Lung (tissue), 16 donors: ENCODE data around the gene SLITRK3. TPM values are rescaled to one million over a fixed set of nuclear protein-coding genes. Genes with fewer than 3 reads are reported as not detected.
A peak's percentile ranks its signal among the peaks of the same experiment; 100 is the strongest.

ENCODE experiments used
- ATAC-seq: fragments of 200-7000 bp; cut with Tn5 transposase; one replicate; pipeline ENCODE4 v1.9.1; 2020; ENCODE audit warnings: moderate number of reproducible peaks; ENCODE audit not compliant: insufficient read depth, low FRiP score
- DNase-seq, 3 donors: peaks; one replicate each; pipeline ENCODE4 v3.0.0-alpha.2; 2013 to 2017
- H3K27ac ChIP-seq, 2 donors: one replicate each; pipeline ENCODE4 v1.5.1; 2013; ENCODE audit warnings: mild to moderate bottlenecking in 2 of 2, moderate library complexity in 2 of 2, control low read depth in 1 of 2, inconsistent platforms in 1 of 2, low read depth in 1 of 2, low read length in 1 of 2
- H3K27me3 ChIP-seq, 3 donors: one replicate each; pipeline ENCODE4 v1.5.1; 2013; ENCODE audit warnings: low read length in 2 of 3; ENCODE audit not compliant: control insufficient read depth in 3 of 3, insufficient read depth in 3 of 3
- H3K36me3 ChIP-seq, 4 donors: one replicate each; pipeline ENCODE4 v1.5.1; 2013; ENCODE audit warnings: low read length in 4 of 4, mild to moderate bottlenecking in 1 of 4, moderate library complexity in 1 of 4; ENCODE audit not compliant: control insufficient read depth in 4 of 4, insufficient read depth in 4 of 4
- H3K4me1 ChIP-seq, 5 donors: one replicate each; pipeline ENCODE4 v1.5.1; 2013; ENCODE audit warnings: low read length in 5 of 5, mild to moderate bottlenecking in 2 of 5, moderate library complexity in 1 of 5; ENCODE audit not compliant: control insufficient read depth in 5 of 5, insufficient read depth in 5 of 5
- H3K4me3 ChIP-seq: one replicate; pipeline ENCODE4 v1.5.1; 2013; ENCODE audit warnings: mild to moderate bottlenecking, control low read depth, moderate library complexity
- H3K9ac ChIP-seq, 2 donors: one replicate each; pipeline ENCODE4 v1.5.1; 2013; ENCODE audit warnings: low read length in 2 of 2, control low read depth in 1 of 2; ENCODE audit not compliant: insufficient read depth in 1 of 2
- H3K9me3 ChIP-seq, 4 donors: one replicate each; pipeline ENCODE4 v1.5.1; 2013; ENCODE audit warnings: low read length in 3 of 4, mild to moderate bottlenecking in 1 of 4, moderate library complexity in 1 of 4; ENCODE audit not compliant: control insufficient read depth in 4 of 4, insufficient read depth in 3 of 4
- CTCF ChIP-seq: IDR thresholded peaks from 2 replicates; pipeline ENCODE4 v1.5.1; 2012; ENCODE audit warnings: mild to moderate bottlenecking; ENCODE audit errors: control extremely low read depth, extremely low read depth
- WGBS, 2 donors: extraction: QIAGEN DNeasy Blood & Tissue Kit; methylation state at CpG; one replicate each; pipeline ENCODE4 v1.1.7; 2013; 5-methylcytosine and 5-hydroxymethylcytosine counted together
- long read RNA-seq, 5 donors: transcript quantifications; one replicate each; lab custom pipeline, GENCODE V29; 2026
- polyA plus RNA-seq, 2 donors: library from polyadenylated mRNA; stranded (reverse); fragments of 200-250 nt; gene quantifications; one replicate each; pipeline ENCODE4 v1.2.1, GENCODE V29; 2013
- total RNA-seq, 2 donors: library from RNA; depleted of rRNA in 1 of 2; stranded (reverse); fragments of >200 nt in 1 of 2; gene quantifications; one replicate each; pipeline ENCODE4 v1.2.1, GENCODE V29; 2014 to 2021
- donor health status: control.
- donor health status: control.
- donor health status: Bipolar disorder and iron deficiency.
- donor health status: healthy.
- donor health status: DM: yes; HTN: yes; CAD: no.

The SLITRK3 gene
- total RNA-seq (under 1 TPM; 0.28 to 0.68 TPM), polyA plus RNA-seq (under 1 TPM in 1 of 2 donors, not detected in 1; 0.02 TPM)
- long read RNA-seq, donor 1, result 0 reads
- long read RNA-seq, donor 2, result 0 reads
- long read RNA-seq, donor 3, result 0 reads
- long read RNA-seq, donor 4, result 0 reads
- long read RNA-seq, donor 5, result 0 reads

GRCh38 chr3:165195640-165196576 lies at the start of gene SLITRK3:
TSS of gene SLITRK3 (minus strand) at chr3:165196384. CDS start at chr3:165190830, 5,554 bp downstream.
- peaks cover 5 to 88% (median 81%) of the 10 kb centered on the region in 3 donors for H3K27me3 ChIP-seq
- DNase-seq (peak; percentile 15 to 42 (median 32)), ATAC-seq (no peak)
- peak within 1 kb of the TSS in 1 of 2 donors; percentile 42 for H3K9ac ChIP-seq
- no peaks in the 10 kb centered on the region for H3K36me3 ChIP-seq
- WGBS, 2 donors, result 3 to 4% methylated on average over 43 of the region's 43 CpGs
- no peak for TF ChIP-seq CTCF
- H3K27ac ChIP-seq, result no peak within 1 kb of the TSS
- no peak within 1 kb of the TSS for H3K4me3 ChIP-seq
- H3K4me1 ChIP-seq, result peaks cover 3 to 33% (median 15%) of the 10 kb centered on the region in 5 donors
- H3K9me3 ChIP-seq, result peaks cover 0 to 2% (median 0%) of the 10 kb centered on the region in 4 donors

- no peaks in the 10 kb centered on the region for H3K4me1 ChIP-seq
- DNase-seq (no peak), ATAC-seq (no peak)
- H3K27ac ChIP-seq, result no peak overlapping the region
- no peak overlapping the region for H3K9ac ChIP-seq
- H3K36me3 ChIP-seq, result no peaks in the 10 kb centered on the region
- no peak for TF ChIP-seq CTCF
- H3K9me3 ChIP-seq, result no peaks in the 10 kb centered on the region
- no peaks in the 10 kb centered on the region for H3K27me3 ChIP-seq
- no peak overlapping the region for H3K4me3 ChIP-seq
Observed at GRCh38 chr3:165243597-165243996, 47.4 kb upstream of the SLITRK3 start.

GRCh38 chr3:165233501-165234195 lies 37.5 kb upstream of the SLITRK3 start:
- DNase-seq, result peak in 2 of 3 donors; percentile 2 to 44
- Histone ChIP-seq H3K9ac (no peak overlapping the region), H3K4me3 (no peak overlapping the region), H3K4me1 (no peaks in the 10 kb centered on the region), H3K27ac (no peak overlapping the region), H3K36me3 (no peaks in the 10 kb centered on the region), H3K9me3 (no peaks in the 10 kb centered on the region), H3K27me3 (no peaks in the 10 kb centered on the region)
- TF ChIP-seq CTCF, result no peak
- ATAC-seq, result peak; percentile 62
- 77 to 79% methylated on average over 5 of the region's 5 CpGs for WGBS, 2 donors
